Uterus (tissue), 4 donors: ENCODE measurements around the gene VWF. TPM values are rescaled to one million over a fixed set of nuclear protein-coding genes. Genes with fewer than 3 reads are reported as not detected.

Source experiments
- DNase-seq, 2 donors: peaks; one replicate each; pipeline ENCODE4 v3.0.0-alpha.2; 2019 to 2020
- H3K27ac ChIP-seq, 2 donors: fragments of 200-600 bp; sonication (generic); 1 replicate in 1 of 2; 2 replicates in 1 of 2; pipeline ENCODE4 v1.5.1; 2016 to 2018
- H3K27me3 ChIP-seq, 2 donors: fragments of 200-600 bp; sonication (generic); one replicate each; pipeline ENCODE4 v1.5.1; 2018 to 2019; ENCODE audit warnings: control low read depth in 1 of 2
- H3K36me3 ChIP-seq, 2 donors: fragments of 200-600 bp; sonication (generic); one replicate each; pipeline ENCODE4 v1.5.1; 2019; ENCODE audit warnings: control low read depth in 1 of 2
- H3K4me1 ChIP-seq, 2 donors: fragments of 200-600 bp; sonication (generic); one replicate each; pipeline ENCODE4 v1.5.1; 2018 to 2019; ENCODE audit warnings: control low read depth in 1 of 2
- H3K4me3 ChIP-seq, 2 donors: fragments of 200-600 bp; sonication (generic); 1 replicate in 1 of 2; 2 replicates in 1 of 2; pipeline ENCODE4 v1.5.1; 2018 to 2019; ENCODE audit warnings: mild to moderate bottlenecking in 1 of 2
- H3K9me3 ChIP-seq, 2 donors: fragments of 200-600 bp; sonication (generic); one replicate each; pipeline ENCODE4 v1.5.1; 2019; ENCODE audit warnings: control low read depth in 1 of 2
- CTCF ChIP-seq, 4 experiments: fragments of 200-600 bp in 2 of 4; fragments of 450-650 bp in 2 of 4; sonication (generic) in 2 of 4; IDR thresholded peaks; one replicate each; pipeline ENCODE4 v1.5.1; 2016 to 2019; ENCODE audit warnings: antibody characterized with exemption in 4 of 4, mild to moderate bottlenecking in 2 of 4, moderate library complexity in 1 of 4
- POLR2A ChIP-seq, 2 donors: fragments of 450-650 bp; IDR thresholded peaks; one replicate each; pipeline ENCODE4 v1.6.1; 2016; ENCODE audit warnings: antibody characterized with exemption in 2 of 2, mild to moderate bottlenecking in 1 of 2, moderate library complexity in 1 of 2
- intact Hi-C: fragments of 100-400 bp; cut with DNase I; formaldehyde crosslinking; loops from one replicate; pipeline ENCODE4 v1.15.1; 2023; ENCODE audit warnings: low total_unique reads
- total RNA-seq, 4 donors: library from RNA; depleted of rRNA in 3 of 4; stranded (reverse); fragments of >200 nt in 3 of 4; gene quantifications; one replicate each; pipeline versions ENCODE4 v1.1.0 to v1.2.4, GENCODE V29; 2014 to 2023
- donor health status: DM: yes; HTN: yes; CAD: no.

Gene VWF
- total RNA-seq, 4 donors from 2014 or later: 122 to 949 (median 380) TPM

- DNase-seq: peak; percentile 37 to 58
Measured at GRCh38 chr12:6067152-6067916, 57.1 kb downstream of the VWF start.

GRCh38 chr12:6066651-6067050 is 57.8 kb downstream of the VWF start:
- Histone ChIP-seq H3K4me1 (no peaks in the 10 kb centered on the region), H3K4me3 (no peak overlapping the region), H3K9me3 (no peaks in the 10 kb centered on the region), H3K27me3 (no peaks in the 10 kb centered on the region), H3K36me3 (no peaks in the 10 kb centered on the region), H3K27ac (no peak overlapping the region)
- no peak for DNase-seq
- TF ChIP-seq CTCF (IDR thresholded peaks at IDR 0.05) (no peak), POLR2A (IDR thresholded peaks at IDR 0.05) (no peak)
- intact Hi-C loops: loop anchor here (5.0 to 10.0 kb wide), 2 partner anchors 118 to 216 kb away; no protein-coding TSS in a partner anchor

More at GRCh38 chr12:6067152-6067916, 57.1 kb downstream of the VWF start:
- no peaks in the 10 kb centered on the region for H3K4me1 ChIP-seq
- TF ChIP-seq POLR2A (IDR thresholded peaks at IDR 0.05) (no peak), CTCF (IDR thresholded peaks at IDR 0.05) (peak; percentile 43 to 48 (median 46))
- H3K27me3 ChIP-seq: no peaks in the 10 kb centered on the region
- H3K27ac ChIP-seq: no peak overlapping the region
- intact Hi-C loops: loop anchor here (5.0 to 10.0 kb wide), 2 partner anchors 117 to 215 kb away; no protein-coding TSS in a partner anchor
- H3K9me3 ChIP-seq: no peaks in the 10 kb centered on the region
- no peaks in the 10 kb centered on the region for H3K36me3 ChIP-seq
- no peak overlapping the region for H3K4me3 ChIP-seq

GRCh38 chr12:6065863-6066199 is 58.6 kb downstream of the VWF start:
- H3K9me3 ChIP-seq: no peaks in the 10 kb centered on the region
- no peak for TF ChIP-seq CTCF (IDR thresholded peaks at IDR 0.05)
- no peak for TF ChIP-seq POLR2A (IDR thresholded peaks at IDR 0.05)
- intact Hi-C loops: loop anchor here (5.0 to 10.0 kb wide), 2 partner anchors 119 to 216 kb away; no protein-coding TSS in a partner anchor
- DNase-seq: no peak
- H3K27me3 ChIP-seq: no peaks in the 10 kb centered on the region
- no peak overlapping the region for H3K27ac ChIP-seq
- no peaks in the 10 kb centered on the region for H3K4me1 ChIP-seq
- no peaks in the 10 kb centered on the region for H3K36me3 ChIP-seq
- no peak overlapping the region for H3K4me3 ChIP-seq

- intact Hi-C loops: loop anchor here (5.0 to 10.0 kb wide), 2 partner anchors 120 to 217 kb away; no protein-coding TSS in a partner anchor
Measured at GRCh38 chr12:6065131-6065862, 59.2 kb downstream of the VWF start.

More at GRCh38 chr12:6065131-6065862, 59.2 kb downstream of the VWF start:
- Histone ChIP-seq H3K9me3 (no peaks in the 10 kb centered on the region), H3K27me3 (no peaks in the 10 kb centered on the region), H3K36me3 (no peaks in the 10 kb centered on the region), H3K4me1 (no peaks in the 10 kb centered on the region), H3K27ac (no peak overlapping the region), H3K4me3 (no peak overlapping the region)
- DNase-seq: no peak
- no peak for TF ChIP-seq POLR2A (IDR thresholded peaks at IDR 0.05)
- no peak for TF ChIP-seq CTCF (IDR thresholded peaks at IDR 0.05)
